GM18502 (cell line): Measurements from ENCODE around the gene GLI2.

Source experiments
- ATAC-seq: cut with Tn5 transposase; IDR thresholded peaks from one replicate; pipeline ENCODE4 v1.9.1; 2021; ENCODE audit warnings: mild to moderate bottlenecking; ENCODE audit not compliant: unreplicated experiment, poor library complexity

GLI2 gene

DNA sequence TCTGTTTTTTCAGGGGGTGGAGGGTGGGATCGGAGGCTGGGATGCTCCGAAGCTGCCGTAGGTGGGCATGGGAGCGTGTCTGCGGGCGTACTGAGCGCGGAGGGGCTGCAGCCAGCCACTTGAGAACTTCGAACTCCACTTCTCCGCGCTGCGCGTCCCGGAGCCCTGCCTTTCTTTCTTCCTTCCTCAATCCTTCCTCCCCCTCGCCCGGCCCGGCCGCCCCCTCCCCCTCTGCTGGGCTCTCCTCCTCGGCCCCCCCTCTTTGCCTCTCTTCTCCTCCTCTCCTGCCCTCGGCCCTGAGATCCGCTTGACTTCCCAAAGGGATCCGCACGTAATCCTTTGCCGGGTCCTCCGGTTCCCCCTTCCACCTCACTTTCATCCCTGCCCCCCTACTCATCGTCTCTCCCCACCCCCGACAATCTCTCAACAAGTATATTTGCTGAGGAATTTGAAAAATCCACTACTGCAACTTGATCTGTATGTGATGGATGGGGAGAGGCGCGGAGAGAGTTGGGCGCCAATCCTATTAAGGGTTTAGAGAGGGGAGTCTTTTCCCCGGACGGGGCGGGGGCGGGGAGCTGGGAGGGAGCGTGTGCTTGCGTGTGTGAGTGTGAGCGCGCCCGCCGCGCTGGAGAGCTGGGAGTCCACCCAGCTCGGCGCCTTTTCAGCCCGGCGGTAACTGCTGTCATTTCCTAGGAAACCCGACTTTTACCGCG, 1.1 kb downstream of the GLI2 start:
- no peak for ATAC-seq

DNA sequence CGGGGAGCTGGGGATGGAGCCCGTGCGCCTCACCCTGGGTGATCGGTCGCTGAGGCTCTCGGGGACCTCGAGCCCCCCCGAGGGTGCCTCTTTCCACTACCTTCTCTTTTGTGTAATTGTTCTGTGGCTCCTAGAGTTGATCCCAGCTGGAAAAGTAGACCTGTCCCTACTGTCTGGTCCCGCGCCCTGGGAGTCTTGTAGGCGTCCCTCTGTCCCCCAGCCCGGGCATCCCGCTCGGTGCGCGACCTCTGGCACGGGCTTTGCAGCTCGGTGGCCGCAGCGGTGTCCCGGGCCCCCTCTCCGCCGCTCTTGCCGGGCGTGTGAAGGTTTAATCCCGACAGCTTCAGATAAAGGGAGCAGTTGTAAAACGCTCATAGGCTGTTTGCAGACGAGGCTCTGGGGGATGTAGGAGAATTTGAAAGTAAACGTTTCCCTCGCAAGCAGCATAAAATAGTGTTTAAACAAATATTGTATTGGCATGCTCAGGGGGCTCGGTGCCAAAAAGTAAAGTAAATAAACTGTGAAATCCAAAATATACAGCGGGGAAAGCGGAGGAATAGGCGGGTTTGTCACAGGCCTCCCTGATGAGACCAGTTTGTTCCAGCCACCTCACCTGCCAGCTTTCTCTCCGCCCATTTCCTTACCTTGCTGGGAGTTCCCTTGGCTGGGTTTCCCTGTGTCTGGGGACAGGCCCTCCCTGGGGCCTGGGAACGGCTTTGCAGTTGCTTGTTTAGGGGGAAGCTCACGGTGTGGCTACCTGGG, 1.9 kb downstream of the GLI2 start:
- ATAC-seq, result no peak

- no peak for ATAC-seq
These were observed 2.4 kb downstream of the GLI2 start for GRCh38 chr2:120738117-120738516.

- no peak for ATAC-seq
These were observed 3.2 kb downstream of the GLI2 start for GRCh38 chr2:120738786-120739437.

GRCh38 chr2:120739438-120740090, 3.9 kb downstream of the GLI2 start:
- ATAC-seq, result no peak

GRCh38 chr2:120740375-120740764, 4.7 kb downstream of the GLI2 start:
- no peak for ATAC-seq

DNA sequence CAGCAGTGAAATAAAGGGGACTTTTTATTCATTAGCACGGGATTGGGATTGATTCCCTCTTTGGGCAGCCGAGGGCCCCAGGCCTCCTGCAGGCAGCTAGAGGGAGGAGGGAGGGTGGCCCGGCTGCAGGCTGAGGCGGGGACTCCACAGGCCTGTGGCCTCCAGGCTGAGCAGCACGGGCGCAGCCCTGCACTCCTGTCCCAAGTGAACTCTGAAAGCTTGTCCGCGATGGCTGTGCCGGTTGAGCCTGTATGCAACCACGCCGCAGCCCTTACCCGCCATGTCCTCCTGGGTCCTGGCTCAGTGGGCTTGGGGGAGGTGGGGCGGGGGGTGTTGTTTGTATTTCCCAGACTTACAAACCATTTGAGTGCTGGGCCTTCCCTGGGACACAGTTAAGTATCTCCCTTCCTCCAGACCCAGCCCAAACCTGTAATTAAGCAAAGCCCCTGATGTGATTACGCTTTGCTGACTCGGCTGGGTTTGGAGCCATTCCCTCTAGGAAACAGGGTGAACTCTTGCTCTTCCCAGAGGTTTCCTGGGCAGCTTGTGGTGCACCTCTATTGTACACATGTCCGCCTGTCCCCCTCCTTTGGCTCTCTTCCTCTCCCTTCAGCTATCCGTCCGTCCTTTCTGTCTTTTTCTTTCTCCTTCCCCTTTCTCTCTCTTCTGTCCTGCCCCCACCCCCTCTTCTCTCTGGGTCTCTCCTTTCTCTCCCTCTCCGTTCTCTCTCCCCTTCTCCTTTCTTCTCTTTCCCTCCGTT, 5.3 kb downstream of the GLI2 start:
- ATAC-seq, result no peak

- ATAC-seq, result no peak
These were observed 6.2 kb downstream of the GLI2 start for GRCh38 chr2:120741571-120742561.

- no peak for ATAC-seq
These were observed 8.0 kb downstream of the GLI2 start for GRCh38 chr2:120743657-120744056.

- no peak for ATAC-seq
These were observed 9.1 kb downstream of the GLI2 start for GRCh38 chr2:120744817-120745216.

DNA sequence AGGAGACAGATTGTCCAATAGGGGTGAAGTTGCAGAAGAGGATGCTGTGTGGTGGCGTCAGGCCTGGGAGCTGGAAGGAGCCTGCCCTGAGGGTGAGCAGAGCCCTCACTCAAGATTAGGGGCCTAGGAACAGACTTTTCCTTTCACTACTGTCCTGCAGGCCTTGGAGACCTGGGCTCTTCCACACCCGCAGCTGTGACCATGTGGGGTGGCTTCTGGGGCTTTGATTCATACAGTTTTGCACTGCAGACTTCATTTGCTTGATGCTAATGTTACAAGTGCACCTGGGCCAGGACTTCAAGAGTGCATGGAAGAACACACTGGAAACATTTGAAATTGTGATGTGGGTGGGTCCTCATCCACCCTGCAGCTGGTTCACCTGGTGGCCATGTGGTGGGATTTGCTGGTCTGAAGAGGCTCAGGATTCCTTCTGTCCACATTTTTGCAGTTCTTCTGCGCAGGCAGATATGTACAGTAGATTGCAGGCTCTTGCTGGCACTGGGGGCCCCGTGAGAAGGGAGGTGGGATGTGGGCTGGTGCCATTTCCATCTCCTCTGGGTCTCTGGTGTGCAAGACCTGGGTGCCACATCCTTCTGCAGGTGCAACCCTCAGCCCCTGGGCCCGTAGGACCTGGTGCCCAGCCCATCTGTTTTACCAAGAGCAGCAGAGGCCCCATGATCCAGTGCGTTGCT, 9.9 kb downstream of the GLI2 start:
- ATAC-seq, result no peak

- ATAC-seq, result no peak
These were observed 10.5 kb downstream of the GLI2 start for GRCh38 chr2:120746144-120746543.

GRCh38 chr2:120747281-120747680, 11.6 kb downstream of the GLI2 start:
- no peak for ATAC-seq

GRCh38 chr2:120747706-120748105, 12.0 kb downstream of the GLI2 start:
- no peak for ATAC-seq

- ATAC-seq, result no peak
These were observed 12.6 kb downstream of the GLI2 start for GRCh38 chr2:120748310-120748709.

GRCh38 chr2:120748741-120749140, 13.1 kb downstream of the GLI2 start:
- no peak for ATAC-seq

DNA sequence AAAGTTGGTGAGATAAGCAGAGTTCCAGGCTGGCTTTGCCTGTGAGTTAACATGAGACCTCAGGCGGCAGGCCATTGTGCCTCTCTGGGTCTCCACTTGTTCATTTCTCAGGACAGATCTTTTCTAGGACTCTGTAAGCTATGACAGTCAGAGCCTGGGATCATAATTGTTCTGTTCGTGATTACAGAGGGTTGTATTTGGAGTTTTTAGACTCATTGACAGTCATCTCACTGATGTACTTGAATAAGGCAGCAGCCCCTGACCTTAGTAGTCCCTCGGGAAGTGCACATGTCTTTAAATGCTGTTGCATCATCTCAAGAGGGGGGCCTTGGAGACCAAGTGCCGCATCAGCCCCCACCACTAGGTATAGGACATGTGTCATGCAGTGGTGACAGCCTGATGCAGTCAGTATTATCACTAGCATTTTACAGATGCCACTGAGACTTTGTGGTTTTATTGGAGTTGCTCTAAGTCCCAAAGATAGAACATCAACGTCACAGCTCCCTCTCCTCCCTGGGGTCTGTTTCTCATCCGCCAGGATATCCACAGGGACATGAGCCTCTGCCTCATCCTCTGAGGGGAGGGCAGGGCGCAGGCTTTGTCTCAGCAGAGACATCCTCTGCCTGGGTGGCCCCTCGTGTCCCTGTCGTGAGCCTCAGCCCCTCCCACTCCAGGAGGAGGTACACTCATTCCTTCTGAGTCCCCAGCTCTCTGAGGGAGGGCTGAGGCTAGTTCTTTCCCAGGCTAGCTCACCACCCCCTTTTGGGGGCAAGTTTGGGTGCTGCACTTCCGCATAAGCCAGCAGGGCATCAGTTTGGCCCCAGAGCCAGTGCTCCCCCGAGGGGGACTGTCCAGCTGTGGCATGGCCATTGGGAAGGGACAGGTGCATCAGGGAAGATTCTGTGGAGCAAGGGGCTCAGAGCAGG, 14.1 kb downstream of the GLI2 start:
- ATAC-seq, result no peak
